Panc1 (cell line): ENCODE data around the gene GJB2.

Source experiments
- CTCF ChIP-seq: fragments of 450-650 bp; IDR thresholded peaks from 2 replicates; pipeline ENCODE4 v1.5.1; 2017; ENCODE audit warnings: mild to moderate bottlenecking
- POLR2AphosphoS5 ChIP-seq: IDR thresholded peaks from 2 replicates; pipeline ENCODE4 v1.6.1; 2012; ENCODE audit warnings: mild to moderate bottlenecking, low read depth, low read length, moderate library complexity
- SIN3A ChIP-seq: IDR thresholded peaks from 2 replicates; pipeline ENCODE4 v1.6.1; 2012; ENCODE audit warnings: low read depth, mild to moderate bottlenecking, low read length, moderate library complexity, borderline replicate concordance; ENCODE audit not compliant: insufficient read depth
- TF ChIP-seq, protein P1 (sequence below), 2 experiments: IDR thresholded peaks; 2 replicates each; pipeline ENCODE4 v1.6.1; 2011 to 2012; ENCODE audit warnings: low read depth in 2 of 2, control low read depth in 1 of 2, low read length in 1 of 2, mild to moderate bottlenecking in 1 of 2, moderate library complexity in 1 of 2; ENCODE audit not compliant: insufficient read depth in 1 of 2

GRCh38 chr13:20217168-20217567 lies 24.4 kb upstream of the GJB2 start:
- no peak for TF ChIP-seq CTCF
- TF ChIP-seq, protein P1, sequence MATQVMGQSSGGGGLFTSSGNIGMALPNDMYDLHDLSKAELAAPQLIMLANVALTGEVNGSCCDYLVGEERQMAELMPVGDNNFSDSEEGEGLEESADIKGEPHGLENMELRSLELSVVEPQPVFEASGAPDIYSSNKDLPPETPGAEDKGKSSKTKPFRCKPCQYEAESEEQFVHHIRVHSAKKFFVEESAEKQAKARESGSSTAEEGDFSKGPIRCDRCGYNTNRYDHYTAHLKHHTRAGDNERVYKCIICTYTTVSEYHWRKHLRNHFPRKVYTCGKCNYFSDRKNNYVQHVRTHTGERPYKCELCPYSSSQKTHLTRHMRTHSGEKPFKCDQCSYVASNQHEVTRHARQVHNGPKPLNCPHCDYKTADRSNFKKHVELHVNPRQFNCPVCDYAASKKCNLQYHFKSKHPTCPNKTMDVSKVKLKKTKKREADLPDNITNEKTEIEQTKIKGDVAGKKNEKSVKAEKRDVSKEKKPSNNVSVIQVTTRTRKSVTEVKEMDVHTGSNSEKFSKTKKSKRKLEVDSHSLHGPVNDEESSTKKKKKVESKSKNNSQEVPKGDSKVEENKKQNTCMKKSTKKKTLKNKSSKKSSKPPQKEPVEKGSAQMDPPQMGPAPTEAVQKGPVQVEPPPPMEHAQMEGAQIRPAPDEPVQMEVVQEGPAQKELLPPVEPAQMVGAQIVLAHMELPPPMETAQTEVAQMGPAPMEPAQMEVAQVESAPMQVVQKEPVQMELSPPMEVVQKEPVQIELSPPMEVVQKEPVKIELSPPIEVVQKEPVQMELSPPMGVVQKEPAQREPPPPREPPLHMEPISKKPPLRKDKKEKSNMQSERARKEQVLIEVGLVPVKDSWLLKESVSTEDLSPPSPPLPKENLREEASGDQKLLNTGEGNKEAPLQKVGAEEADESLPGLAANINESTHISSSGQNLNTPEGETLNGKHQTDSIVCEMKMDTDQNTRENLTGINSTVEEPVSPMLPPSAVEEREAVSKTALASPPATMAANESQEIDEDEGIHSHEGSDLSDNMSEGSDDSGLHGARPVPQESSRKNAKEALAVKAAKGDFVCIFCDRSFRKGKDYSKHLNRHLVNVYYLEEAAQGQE (IDR thresholded peaks at IDR 0.05; ENCODE audit: insufficient read depth in 1 of 2, low read depth in 2 of 2, low read length in 1 of 2), result no peak
- TF ChIP-seq POLR2AphosphoS5, result no peak
- TF ChIP-seq SIN3A, result no peak
